ENCODE results near the gene BCL2.

Gene BCL2

GRCh38 chr18:63135101-63135500, 184.5 kb downstream of the BCL2 start:
- no peak for DNase-seq

- DNase-seq = no peak
Measured at GRCh38 chr18:63132819-63133200, 186.8 kb downstream of the BCL2 start.

- DNase-seq = no peak
Measured at GRCh38 chr18:63131959-63132818, 187.4 kb downstream of the BCL2 start.

GRCh38 chr18:63131106-63131958, 188.2 kb downstream of the BCL2 start:
- DNase-seq = peak; percentile 25

GRCh38 chr18:63130176-63130575, 189.4 kb downstream of the BCL2 start:
- no peak for DNase-seq

- DNase-seq = no peak
Measured at GRCh38 chr18:63128237-63128974, 191.2 kb downstream of the BCL2 start.

- DNase-seq = no peak
Measured at GRCh38 chr18:63126134-63127069, 193.2 kb downstream of the BCL2 start.

- DNase-seq = no peak
Measured at GRCh38 chr18:63120620-63121019, 198.9 kb downstream of the BCL2 start.

GRCh38 chr18:63119647-63120046, 199.9 kb downstream of the BCL2 start:
- DNase-seq = peak; percentile 34

GRCh38 chr18:63113899-63114565, 205.5 kb downstream of the BCL2 start:
- no peak for DNase-seq

- no peak for DNase-seq
Measured at GRCh38 chr18:63112706-63113105, 206.9 kb downstream of the BCL2 start.

GRCh38 chr18:63111671-63112402, 207.7 kb downstream of the BCL2 start:
- peak; percentile 48 for DNase-seq

- DNase-seq = no peak
Measured at GRCh38 chr18:63109802-63110201, 209.8 kb downstream of the BCL2 start.

GRCh38 chr18:63109022-63109421, 210.5 kb downstream of the BCL2 start:
- DNase-seq = no peak

- DNase-seq = no peak
Measured at GRCh38 chr18:63107931-63108330, 211.6 kb downstream of the BCL2 start.

GRCh38 chr18:63107171-63107845, 212.3 kb downstream of the BCL2 start:
- DNase-seq = no peak

- DNase-seq = no peak
Measured at GRCh38 chr18:63106727-63107126, 212.8 kb downstream of the BCL2 start.

- DNase-seq = no peak
Measured at GRCh38 chr18:63105636-63106316, 213.8 kb downstream of the BCL2 start.

- no peak for DNase-seq
Measured at GRCh38 chr18:63104868-63105267, 214.7 kb downstream of the BCL2 start.

Measured in NCI-H345 (cell line).